H9 (cell line): Measurements from ENCODE around the gene ZNF668. TPM values are rescaled to one million over a fixed set of nuclear protein-coding genes. Genes with fewer than 3 reads are reported as not detected.

Experiments
- DNase-seq: peaks from one replicate; pipeline ENCODE4 v3.0.0-alpha.2; 2017
- H2AFZ ChIP-seq: one replicate; pipeline ENCODE4 v1.6.1; 2013; ENCODE audit warnings: mild to moderate bottlenecking, low read length, control low read depth, moderate library complexity
- H2AK5ac ChIP-seq: 2 replicates; pipeline ENCODE4 v1.6.1; 2013; ENCODE audit warnings: low read length, control low read depth, mixed read lengths; ENCODE audit not compliant: insufficient read length
- H2BK120ac ChIP-seq: one replicate; pipeline ENCODE4 v1.6.1; 2013; ENCODE audit warnings: low read depth, mild to moderate bottlenecking, low read length, control low read depth, inconsistent platforms; ENCODE audit not compliant: poor library complexity, severe bottlenecking
- H2BK12ac ChIP-seq: 2 replicates; pipeline ENCODE4 v1.6.1; 2013; ENCODE audit warnings: low read length, control low read depth, mixed read lengths, low read depth; ENCODE audit not compliant: insufficient read length
- H2BK15ac ChIP-seq: 2 replicates; pipeline ENCODE4 v1.6.1; 2013; ENCODE audit warnings: low read depth, low read length, control low read depth
- H2BK20ac ChIP-seq: one replicate; pipeline ENCODE4 v1.6.1; 2013; ENCODE audit warnings: low read depth, mild to moderate bottlenecking, low read length, control low read depth, inconsistent platforms; ENCODE audit not compliant: poor library complexity, severe bottlenecking
- H2BK5ac ChIP-seq: 2 replicates; pipeline ENCODE4 v1.6.1; 2013; ENCODE audit warnings: low read length, control low read depth, mixed read lengths; ENCODE audit not compliant: insufficient read length
- H3K14ac ChIP-seq: 2 replicates; pipeline ENCODE4 v1.6.1; 2013; ENCODE audit warnings: low read length, control low read depth; ENCODE audit not compliant: insufficient read depth
- H3K18ac ChIP-seq: 2 replicates; pipeline ENCODE4 v1.6.1; 2013; ENCODE audit warnings: low read depth, mild to moderate bottlenecking, mixed read lengths, low read length, control low read depth; ENCODE audit not compliant: insufficient read length
- H3K23ac ChIP-seq: 2 replicates; pipeline ENCODE4 v1.6.1; 2013; ENCODE audit warnings: low read length, control low read depth, mixed read lengths, low read depth; ENCODE audit not compliant: insufficient read length
- H3K23me2 ChIP-seq: 2 replicates; pipeline ENCODE4 v1.6.1; 2013; ENCODE audit warnings: low read depth, mild to moderate bottlenecking, mixed read lengths, low read length, control low read depth; ENCODE audit not compliant: insufficient read length, poor library complexity, severe bottlenecking
- H3K27ac ChIP-seq: 2 replicates; pipeline ENCODE4 v1.5.1; 2013; ENCODE audit warnings: low read length, control low read depth, mixed read lengths, low read depth; ENCODE audit not compliant: insufficient read length
- H3K27me3 ChIP-seq: 2 replicates; pipeline ENCODE4 v1.6.1; 2013; ENCODE audit warnings: low read length, control low read depth, inconsistent platforms; ENCODE audit not compliant: insufficient read depth
- H3K4ac ChIP-seq: 2 replicates; pipeline ENCODE4 v1.6.1; 2013; ENCODE audit warnings: low read depth, mild to moderate bottlenecking, control low read depth, inconsistent platforms, low read length, moderate library complexity
- H3K4me1 ChIP-seq: 2 replicates; pipeline ENCODE4 v1.6.1; 2013; ENCODE audit warnings: low read length, control low read depth, inconsistent platforms; ENCODE audit not compliant: insufficient read depth
- H3K4me2 ChIP-seq: 2 replicates; pipeline ENCODE4 v1.6.1; 2013; ENCODE audit warnings: low read length, control low read depth, mixed read lengths; ENCODE audit not compliant: insufficient read length, insufficient read depth
- H3K56ac ChIP-seq: 2 replicates; pipeline ENCODE4 v1.6.1; 2013; ENCODE audit warnings: low read depth, mild to moderate bottlenecking, mixed read lengths, low read length, control low read depth; ENCODE audit not compliant: insufficient read length
- H3K79me1 ChIP-seq: 2 replicates; pipeline ENCODE4 v1.6.1; 2013; ENCODE audit warnings: low read depth, mild to moderate bottlenecking, moderate library complexity, low read length, control low read depth, inconsistent platforms; ENCODE audit not compliant: insufficient read depth, poor library complexity, severe bottlenecking
- H3K79me2 ChIP-seq: 2 replicates; pipeline ENCODE4 v1.6.1; 2013; ENCODE audit warnings: low read length, control low read depth, inconsistent platforms; ENCODE audit not compliant: insufficient read depth
- H3K9ac ChIP-seq: 2 replicates; pipeline ENCODE4 v1.6.1; 2013; ENCODE audit warnings: low read length, control low read depth, mixed read lengths; ENCODE audit not compliant: insufficient read length; ENCODE audit errors: extremely low read depth
- H3K9me3 ChIP-seq: one replicate; pipeline ENCODE4 v1.6.1; 2013; ENCODE audit warnings: low read depth, low read length, inconsistent platforms; ENCODE audit not compliant: control insufficient read depth
- H3T11ph ChIP-seq: one replicate; pipeline ENCODE4 v1.6.1; 2013; ENCODE audit warnings: mild to moderate bottlenecking, low read length, control low read depth, inconsistent platforms
- H4K20me1 ChIP-seq: one replicate; pipeline ENCODE4 v1.6.1; 2013; ENCODE audit not compliant: control insufficient read depth, insufficient read length, insufficient read depth
- H4K5ac ChIP-seq: 2 replicates; pipeline ENCODE4 v1.6.1; 2013; ENCODE audit warnings: low read depth, mild to moderate bottlenecking, mixed read lengths, low read length, control low read depth; ENCODE audit not compliant: insufficient read length
- H4K8ac ChIP-seq: replicated peaks from 2 replicates; pipeline ENCODE4 v1.6.1; 2013; ENCODE audit warnings: low read length, control low read depth, mixed read lengths, low read depth; ENCODE audit not compliant: insufficient read length
- H4K91ac ChIP-seq: 2 replicates; pipeline ENCODE4 v1.6.1; 2013; ENCODE audit warnings: low read depth, mild to moderate bottlenecking, moderate library complexity, mixed read lengths, low read length, control low read depth; ENCODE audit not compliant: insufficient read length
- H3K27ac Mint-ChIP-seq, 3 experiments: 2 replicates in 2 of 3; 3 replicates in 1 of 3; pipeline ENCODE4 v1.8.0; 2020 to 2021; ENCODE audit warnings: mixed read lengths in 3 of 3, mild to moderate bottlenecking in 1 of 3, moderate library complexity in 1 of 3
- H3K27me3 Mint-ChIP-seq: 2 replicates; pipeline ENCODE4 v1.8.0; 2021; ENCODE audit warnings: low read depth, mild to moderate bottlenecking, moderate library complexity, mixed read lengths
- H3K36me3 Mint-ChIP-seq, 3 experiments: 2 replicates in 2 of 3; 3 replicates in 1 of 3; pipeline ENCODE4 v1.8.0; 2020 to 2021; ENCODE audit warnings: low read depth in 3 of 3, mixed read lengths in 3 of 3; ENCODE audit not compliant: insufficient read depth in 1 of 3
- H3K4me1 Mint-ChIP-seq, 2 experiments: 2 replicates each; pipeline ENCODE4 v1.8.0; 2020; ENCODE audit warnings: mixed read lengths in 2 of 2
- H3K4me3 Mint-ChIP-seq, 2 experiments: 2 replicates in 1 of 2; 3 replicates in 1 of 2; pipeline ENCODE4 v1.8.0; 2020 to 2021; ENCODE audit warnings: mild to moderate bottlenecking in 2 of 2, mixed read lengths in 2 of 2, moderate library complexity in 1 of 2
- H3K9me3 Mint-ChIP-seq, 2 experiments: 2 replicates in 1 of 2; 3 replicates in 1 of 2; pipeline ENCODE4 v1.8.0; 2020; ENCODE audit warnings: mild to moderate bottlenecking in 2 of 2, mixed read lengths in 2 of 2, moderate library complexity in 1 of 2
- CTCF ChIP-seq: fragments of 200-600 bp; sonication (generic); conservative IDR thresholded peaks from 3 replicates; pipeline ENCODE4 v1.8.0; 2021; ENCODE audit warnings: antibody characterized with exemption, mild to moderate bottlenecking
- WGBS: extraction: QIAGEN DNeasy Blood & Tissue Kit; methylation state at CpG from one replicate; pipeline ENCODE4 v1.1.7; 2013; ENCODE audit warnings: missing lambda C conversion rate, low lambda C conversion rate, mixed read lengths; ENCODE audit not compliant: insufficient read length; ENCODE audit errors: extremely low coverage; 5-methylcytosine and 5-hydroxymethylcytosine counted together
- total RNA-seq: library from RNA; stranded (reverse); gene quantifications from 2 replicates; pipeline ENCODE4 v1.2.1, GENCODE V29; 2021

Gene ZNF668
- total RNA-seq, 1 experiment from 2014 or later, result 18.6 TPM

GRCh38 chr16:31073142-31073969, 684 bp downstream of the ZNF668 start:
- no peak overlapping the region for H2AK5ac ChIP-seq
- no peak overlapping the region for H2BK120ac ChIP-seq
- H2BK20ac ChIP-seq, result no peak overlapping the region
- H3K4me3 Mint-ChIP-seq, result peak overlapping the region; percentile 92 to 95
- H3K4ac ChIP-seq, result peak overlapping the region; percentile 63; the same call in 1 of the 2 replicates
- no CpG with 5 or more reads among the region's 83 CpGs for WGBS
- H2BK12ac ChIP-seq, result no peak overlapping the region
- no peaks in the 10 kb centered on the region for H4K20me1 ChIP-seq
- peak overlapping the region; percentile 96 for H3K18ac ChIP-seq
- H3K79me1 ChIP-seq, result peaks cover 9% of the 10 kb centered on the region
- H3T11ph ChIP-seq, result no peak overlapping the region
- peak overlapping the region; percentile 89 for H3K4me2 ChIP-seq
- H3K79me2 ChIP-seq, result peaks cover 20% of the 10 kb centered on the region; the same call in 1 of the 2 replicates
- peaks cover 9% of the 10 kb centered on the region for H3K23me2 ChIP-seq
- H3K9me3 ChIP-seq, result no peaks in the 10 kb centered on the region
- peak overlapping the region; percentile 78 for H4K5ac ChIP-seq
- peak overlapping the region; percentile 87 for H2BK5ac ChIP-seq
- H4K91ac ChIP-seq, result peak overlapping the region; percentile 82
- no peaks in the 10 kb centered on the region for H3K27me3 ChIP-seq
- H3K4me1 ChIP-seq, result no peaks in the 10 kb centered on the region
- H3K23ac ChIP-seq, result no peak overlapping the region
- H3K14ac ChIP-seq, result peak overlapping the region; percentile 98
- peak overlapping the region; percentile 96 to 99 (median 97) for H3K27ac Mint-ChIP-seq
- no peak overlapping the region for H2BK15ac ChIP-seq
- peaks cover 16 to 20% of the 10 kb centered on the region in 2 experiments for H3K4me1 Mint-ChIP-seq
- no peaks in the 10 kb centered on the region for H3K27me3 Mint-ChIP-seq
- H3K27ac ChIP-seq, result no peak overlapping the region
- peaks cover 14 to 23% (median 22%) of the 10 kb centered on the region in 3 experiments; a peak in 6 of 7 replicates for H3K36me3 Mint-ChIP-seq
- H3K56ac ChIP-seq, result no peak overlapping the region
- peak overlapping the region; percentile 92 for H3K9ac ChIP-seq
- no peak overlapping the region for H2AFZ ChIP-seq
- no peak for TF ChIP-seq CTCF
- DNase-seq, result peak; percentile 93
- H3K9me3 Mint-ChIP-seq, result no peaks in the 10 kb centered on the region; a peak in 1 of 5 replicates
- peak overlapping the region; percentile 64 for H4K8ac ChIP-seq
